GM18861 (cell line): ENCODE measurements around the gene NTSR2.

Experiments used
- ATAC-seq: cut with Tn5 transposase; IDR thresholded peaks from one replicate; pipeline ENCODE4 v1.9.1; 2021; ENCODE audit not compliant: unreplicated experiment

NTSR2 gene, protein sequence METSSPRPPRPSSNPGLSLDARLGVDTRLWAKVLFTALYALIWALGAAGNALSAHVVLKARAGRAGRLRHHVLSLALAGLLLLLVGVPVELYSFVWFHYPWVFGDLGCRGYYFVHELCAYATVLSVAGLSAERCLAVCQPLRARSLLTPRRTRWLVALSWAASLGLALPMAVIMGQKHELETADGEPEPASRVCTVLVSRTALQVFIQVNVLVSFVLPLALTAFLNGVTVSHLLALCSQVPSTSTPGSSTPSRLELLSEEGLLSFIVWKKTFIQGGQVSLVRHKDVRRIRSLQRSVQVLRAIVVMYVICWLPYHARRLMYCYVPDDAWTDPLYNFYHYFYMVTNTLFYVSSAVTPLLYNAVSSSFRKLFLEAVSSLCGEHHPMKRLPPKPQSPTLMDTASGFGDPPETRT

DNA sequence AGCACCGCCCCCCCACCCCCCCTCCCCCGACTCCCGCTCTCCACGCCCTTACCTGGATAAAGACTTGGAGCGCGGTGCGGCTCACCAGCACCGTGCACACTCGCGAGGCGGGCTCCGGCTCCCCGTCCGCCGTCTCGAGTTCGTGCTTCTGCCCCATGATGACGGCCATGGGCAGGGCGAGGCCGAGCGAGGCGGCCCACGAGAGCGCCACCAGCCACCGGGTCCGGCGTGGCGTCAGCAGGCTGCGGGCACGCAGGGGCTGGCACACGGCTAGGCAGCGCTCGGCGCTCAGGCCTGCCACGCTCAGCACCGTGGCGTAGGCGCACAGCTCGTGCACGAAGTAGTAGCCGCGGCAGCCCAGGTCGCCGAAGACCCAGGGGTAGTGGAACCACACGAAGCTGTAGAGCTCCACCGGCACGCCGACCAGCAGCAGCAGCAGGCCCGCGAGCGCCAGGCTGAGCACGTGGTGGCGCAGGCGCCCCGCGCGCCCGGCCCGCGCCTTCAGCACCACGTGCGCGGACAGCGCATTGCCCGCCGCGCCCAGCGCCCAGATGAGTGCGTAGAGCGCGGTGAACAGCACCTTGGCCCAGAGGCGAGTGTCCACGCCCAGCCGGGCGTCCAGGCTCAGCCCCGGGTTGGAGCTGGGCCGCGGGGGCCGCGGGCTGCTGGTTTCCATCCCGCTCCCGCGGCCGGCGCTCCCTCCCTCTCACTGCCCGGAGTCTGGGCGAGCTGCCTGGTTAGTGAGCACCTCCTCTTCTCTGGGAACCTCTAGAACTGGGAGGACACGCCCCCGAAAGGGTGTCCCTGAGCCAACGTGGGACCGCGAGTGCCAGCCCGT lies at the start of gene NTSR2:
Gene NTSR2, minus strand, starts transcription at position 742 of the 838 bp plus-strand sequence. Its CDS starts 66 bp downstream, at position 676.
- ATAC-seq: no peak

DNA sequence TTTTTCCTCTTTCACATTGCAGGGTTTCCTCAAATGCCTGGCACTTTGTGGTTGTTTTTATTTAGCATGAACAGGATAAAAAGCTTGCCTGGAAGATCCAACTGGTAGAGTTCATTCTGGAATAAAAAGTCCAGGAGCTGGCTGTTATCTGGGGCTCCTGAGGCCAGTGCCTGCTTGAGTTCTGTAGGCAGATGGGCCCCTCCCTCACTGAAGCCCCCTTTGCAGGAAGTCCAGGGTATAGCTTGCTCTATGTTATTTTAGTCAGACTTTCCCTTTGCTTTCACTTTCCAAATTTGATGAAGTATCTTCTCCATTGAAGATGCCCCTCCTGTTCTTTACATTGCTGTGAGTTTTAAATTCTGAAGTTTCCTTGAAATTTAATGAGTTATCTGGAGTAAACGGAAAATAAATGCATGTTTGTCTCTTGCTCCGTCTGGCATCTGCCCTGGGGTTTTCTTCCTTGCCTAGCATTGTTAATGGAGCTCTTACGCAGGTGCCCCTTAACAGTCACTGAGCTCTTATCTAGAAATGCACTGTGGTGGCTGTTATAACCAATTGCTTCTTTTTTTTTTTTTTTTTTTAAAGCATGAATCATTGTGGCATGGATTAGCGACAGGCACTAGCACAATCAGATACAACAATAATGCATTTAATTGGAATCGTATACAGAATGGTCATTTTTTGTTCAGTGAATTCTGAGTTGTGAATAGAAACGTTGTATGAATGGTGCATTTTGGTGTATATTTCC lies 49.4 kb upstream of the NTSR2 start:
- no peak for ATAC-seq

DNA sequence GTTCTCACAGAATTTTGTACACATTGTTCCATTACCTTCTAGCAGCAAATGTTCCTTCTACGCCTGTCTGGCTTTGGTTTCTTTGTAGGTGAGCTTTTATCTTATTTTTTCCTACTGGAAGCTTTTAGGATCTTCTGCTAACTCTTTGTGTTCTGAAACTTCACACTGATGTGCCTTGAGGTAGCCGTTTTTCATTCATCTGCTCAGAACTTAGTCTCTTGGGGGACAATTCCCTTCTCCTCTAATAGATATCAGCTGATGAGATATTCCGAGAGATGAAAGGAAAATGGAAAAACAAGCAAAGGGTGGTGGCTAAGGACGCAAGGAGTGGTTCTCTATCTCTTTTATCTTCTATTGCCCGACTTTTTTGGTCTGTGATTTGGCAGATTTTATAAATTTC lies 48.6 kb upstream of the NTSR2 start:
- ATAC-seq: no peak

DNA sequence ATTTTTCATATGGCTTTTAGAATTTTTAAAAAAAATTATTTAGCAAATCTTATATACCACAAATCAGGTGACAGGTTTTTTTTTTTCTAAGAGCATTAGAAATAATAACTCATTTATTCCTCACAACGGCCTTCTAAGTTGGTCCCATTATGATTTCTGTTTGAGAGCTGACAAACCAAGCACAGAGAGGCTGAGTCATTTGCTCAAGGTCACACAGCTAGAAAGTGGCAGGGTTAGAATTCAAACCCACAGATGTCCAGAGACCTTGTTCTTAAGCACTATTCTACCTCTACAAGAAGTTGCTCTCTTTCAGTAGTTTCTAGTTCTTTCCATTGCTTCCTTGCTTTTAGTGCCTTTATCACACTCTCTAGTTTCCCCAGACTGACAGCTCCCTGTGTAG lies 47.6 kb upstream of the NTSR2 start:
- no peak for ATAC-seq

DNA sequence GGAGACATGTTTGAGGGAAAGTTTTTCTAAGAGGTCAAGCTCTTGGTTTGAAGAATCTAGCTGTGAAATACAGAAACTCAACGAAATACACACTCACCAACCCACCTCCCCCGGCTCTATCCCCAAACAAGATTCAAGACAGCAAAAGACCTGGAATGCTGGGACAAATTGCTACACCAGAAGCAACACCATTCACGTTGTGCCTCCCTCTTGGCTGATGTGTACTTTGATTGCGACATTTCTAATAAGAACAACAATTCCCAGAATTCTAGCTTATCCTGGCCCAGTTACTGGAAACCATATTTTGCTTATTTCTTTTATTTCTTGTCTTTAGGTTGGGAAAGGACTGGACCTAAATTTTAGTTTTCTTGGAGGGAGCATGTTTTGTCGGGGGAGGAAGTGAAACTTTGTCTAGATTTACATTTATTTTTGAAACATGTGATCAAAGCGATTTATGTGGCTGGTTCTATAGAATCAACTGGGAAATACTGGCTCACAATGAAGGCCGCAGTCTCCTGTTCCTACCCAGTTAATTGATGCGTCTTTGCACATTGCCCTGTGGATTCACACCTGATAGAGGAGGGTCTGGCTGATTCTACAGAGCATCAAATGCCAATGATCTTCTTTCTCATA lies 46.8 kb upstream of the NTSR2 start:
- ATAC-seq: no peak

DNA sequence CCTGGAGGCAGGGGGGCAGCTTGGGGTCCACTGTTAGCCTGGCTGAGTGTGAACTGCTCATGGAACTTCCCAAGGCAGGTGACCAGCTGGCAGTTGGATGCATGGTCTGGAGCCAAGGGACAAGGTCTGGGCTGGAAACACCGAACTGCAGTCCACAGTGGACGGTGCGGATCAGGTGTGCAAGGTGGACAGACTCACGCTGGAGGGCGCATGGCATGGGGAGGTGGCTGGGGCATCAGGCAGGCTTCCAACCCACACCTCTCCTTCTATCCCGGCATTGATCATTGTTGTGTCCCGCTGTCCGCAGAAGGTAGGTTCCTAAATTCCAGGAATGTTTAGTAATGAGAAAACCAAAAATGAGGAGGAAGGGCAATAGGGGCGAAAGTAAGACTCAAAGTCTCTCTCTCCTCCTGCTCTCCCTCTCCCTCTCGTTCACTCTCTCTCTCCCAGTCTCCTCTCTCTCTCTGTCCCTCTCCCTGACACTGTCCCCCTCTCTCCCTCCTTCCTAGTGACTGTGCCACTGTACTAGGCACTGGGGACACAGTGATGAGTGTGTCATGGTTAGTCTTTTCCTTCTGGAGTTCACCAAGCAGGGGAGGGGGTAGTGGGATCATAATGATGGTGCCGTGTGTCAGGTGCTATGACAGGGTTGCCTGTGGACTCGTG lies 46.1 kb upstream of the NTSR2 start:
- no peak for ATAC-seq

DNA sequence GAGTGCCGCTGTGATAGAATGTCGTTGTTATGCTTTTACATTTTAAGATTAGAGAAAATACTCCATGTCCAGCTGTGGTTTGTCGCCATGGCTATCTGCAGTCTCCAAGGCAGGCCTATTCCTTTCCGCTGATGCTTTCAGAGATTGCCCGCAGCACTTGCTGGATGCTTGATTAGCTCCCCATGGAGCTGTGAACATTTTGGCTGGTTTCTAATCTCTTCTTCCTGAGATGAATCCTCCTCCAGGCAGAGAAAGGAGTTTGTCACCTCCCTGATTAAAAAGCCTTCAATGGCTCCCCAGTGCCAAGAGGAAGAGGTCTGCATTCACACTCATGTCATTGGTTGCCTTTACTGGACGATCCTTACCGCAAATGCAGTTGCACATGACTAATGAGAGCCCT lies 43.8 kb upstream of the NTSR2 start:
- ATAC-seq: no peak

DNA sequence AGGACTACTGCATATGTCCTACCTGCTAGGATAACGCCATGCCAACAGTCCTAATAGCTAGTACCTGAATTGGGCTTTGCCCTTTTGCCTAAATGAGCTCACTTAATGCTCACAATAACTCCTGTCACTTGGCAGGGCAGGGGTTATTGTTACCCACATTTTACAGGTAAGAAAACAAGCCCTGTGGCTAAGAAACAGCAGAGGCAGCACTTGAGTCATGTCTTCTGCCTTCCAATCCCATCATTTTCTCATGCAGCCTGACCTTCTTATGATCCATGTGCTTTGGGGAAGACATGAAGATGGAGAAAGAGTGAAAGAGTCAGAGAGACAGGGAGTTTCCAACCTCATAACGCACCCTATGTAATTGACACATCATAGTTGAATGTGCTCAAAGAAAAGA lies 42.9 kb upstream of the NTSR2 start:
- ATAC-seq: no peak

DNA sequence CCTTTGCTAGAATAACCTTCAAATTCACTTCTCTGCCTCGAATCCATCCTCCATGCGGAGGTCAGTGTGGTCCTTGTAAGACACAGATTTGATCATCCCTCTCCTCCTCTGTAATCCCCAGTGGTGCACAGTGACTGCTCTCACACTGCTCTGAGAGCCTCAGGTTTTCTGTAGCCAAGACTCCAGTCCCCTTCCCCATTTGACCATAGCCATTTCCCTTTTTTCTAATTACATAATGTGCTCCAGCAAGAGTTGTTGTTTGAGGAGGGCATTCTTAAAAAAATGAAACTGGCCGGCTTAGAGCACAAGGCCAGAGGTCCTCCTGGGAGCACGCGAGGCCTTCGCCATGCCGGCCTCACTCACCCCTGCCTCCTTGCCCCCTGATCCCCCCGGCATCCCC lies 41.8 kb upstream of the NTSR2 start:
- ATAC-seq: no peak

DNA sequence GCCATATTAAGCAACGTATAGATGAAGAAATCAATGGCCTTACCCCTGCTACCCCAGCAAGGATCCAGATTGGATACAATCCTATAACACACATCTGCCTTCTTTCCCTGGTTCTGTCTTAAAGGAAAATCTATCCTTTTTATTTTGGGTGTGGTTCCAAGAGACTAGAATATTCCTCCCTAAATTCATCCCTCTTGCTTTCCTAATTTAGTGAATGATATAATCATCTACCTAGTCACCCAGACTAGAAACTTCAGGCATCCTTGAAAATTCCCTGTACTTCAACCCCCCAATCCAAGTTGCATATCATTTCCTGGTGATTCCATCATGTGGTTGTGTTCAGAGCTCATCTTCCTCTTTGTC lies 41.3 kb upstream of the NTSR2 start:
- no peak for ATAC-seq

DNA sequence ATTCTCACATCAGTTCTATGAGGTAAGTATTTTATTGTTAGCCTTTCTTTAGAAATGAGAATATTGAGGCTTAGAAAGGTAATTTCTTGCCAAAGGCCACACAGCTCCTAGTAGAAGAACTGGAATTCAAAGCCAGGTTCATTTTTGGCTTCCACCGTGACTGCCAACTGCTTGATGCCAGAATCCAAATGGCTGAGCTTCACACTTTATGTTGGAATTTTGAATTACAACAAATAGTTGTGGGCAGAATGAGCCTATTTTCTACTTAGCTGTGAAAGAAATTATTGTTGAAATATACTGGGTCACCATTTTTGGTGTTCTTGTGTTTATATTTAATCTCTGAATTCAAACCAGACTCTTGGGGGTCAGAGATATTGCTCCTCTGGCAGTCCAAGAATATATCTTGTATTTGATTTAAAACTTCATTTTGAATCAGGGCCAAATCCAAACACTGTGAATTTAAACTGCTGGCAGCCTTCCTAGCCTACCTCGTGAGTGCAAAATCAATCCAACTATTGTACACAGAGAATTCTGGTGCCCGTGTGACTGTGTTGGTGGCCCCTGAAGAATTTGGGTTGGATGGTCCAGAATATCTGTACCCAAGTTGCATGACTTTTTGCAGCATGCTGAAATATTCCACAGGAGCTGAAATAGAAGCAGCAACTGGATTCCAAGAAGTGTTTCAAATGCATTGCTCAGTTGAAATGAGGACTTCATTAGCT lies 40.8 kb upstream of the NTSR2 start:
- no peak for ATAC-seq

DNA sequence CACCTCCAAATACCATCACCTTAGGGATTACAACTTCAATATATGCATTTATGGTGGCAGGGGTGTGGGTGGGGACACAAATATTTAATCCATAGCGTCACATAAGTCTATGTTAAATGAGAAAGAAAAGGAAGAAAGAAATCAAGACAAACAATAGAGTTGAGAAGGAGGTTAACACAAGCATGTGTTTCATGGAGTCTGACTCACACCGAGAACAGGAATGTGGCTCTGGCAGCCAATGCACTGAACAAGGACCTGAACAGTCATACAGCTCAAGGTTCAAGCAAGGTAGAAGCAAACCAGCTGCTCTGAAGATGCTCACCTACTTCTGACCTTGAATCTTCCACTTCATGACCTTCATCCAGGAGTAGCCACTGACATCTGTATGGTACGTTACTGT lies 40.2 kb upstream of the NTSR2 start:
- no peak for ATAC-seq

DNA sequence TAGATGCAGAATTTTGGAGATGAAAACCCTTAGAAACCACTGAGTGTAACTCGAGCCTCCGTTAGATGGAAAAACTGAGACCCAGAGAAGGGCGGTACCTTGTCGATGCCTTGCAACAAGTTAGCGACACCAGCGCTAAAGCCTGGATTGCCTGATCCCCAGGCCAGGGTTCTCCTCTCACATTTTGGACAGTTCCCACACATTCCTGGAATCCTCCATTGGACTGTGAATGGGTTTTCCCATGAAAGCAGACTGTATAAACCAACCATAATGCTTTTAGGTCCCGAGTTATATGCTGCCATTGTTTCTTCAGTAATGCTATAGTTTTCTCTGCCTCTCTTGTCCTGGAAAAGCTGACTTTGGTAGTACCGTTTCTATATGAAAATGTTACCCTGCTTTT lies 39.3 kb upstream of the NTSR2 start:
- ATAC-seq: no peak

DNA sequence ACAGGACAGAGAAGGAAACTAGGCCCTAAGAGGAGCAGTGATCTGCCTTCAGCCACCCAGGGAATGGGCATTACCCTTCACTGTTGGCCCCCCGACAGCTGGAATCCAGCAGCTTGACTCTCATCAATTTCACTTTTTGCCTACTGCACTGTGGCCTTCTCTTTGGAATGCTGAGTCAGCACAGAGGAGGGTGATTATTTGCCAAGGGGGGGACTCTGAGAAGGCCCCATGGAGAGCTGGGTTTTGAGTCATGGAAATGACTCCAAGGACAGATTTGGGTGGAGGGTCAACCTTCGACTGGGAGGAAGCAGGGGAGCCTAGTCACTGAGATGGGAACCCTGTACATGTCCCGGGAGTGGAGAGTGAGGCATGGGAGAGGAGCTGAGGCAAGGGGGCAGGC lies 38.1 kb upstream of the NTSR2 start:
- no peak for ATAC-seq

DNA sequence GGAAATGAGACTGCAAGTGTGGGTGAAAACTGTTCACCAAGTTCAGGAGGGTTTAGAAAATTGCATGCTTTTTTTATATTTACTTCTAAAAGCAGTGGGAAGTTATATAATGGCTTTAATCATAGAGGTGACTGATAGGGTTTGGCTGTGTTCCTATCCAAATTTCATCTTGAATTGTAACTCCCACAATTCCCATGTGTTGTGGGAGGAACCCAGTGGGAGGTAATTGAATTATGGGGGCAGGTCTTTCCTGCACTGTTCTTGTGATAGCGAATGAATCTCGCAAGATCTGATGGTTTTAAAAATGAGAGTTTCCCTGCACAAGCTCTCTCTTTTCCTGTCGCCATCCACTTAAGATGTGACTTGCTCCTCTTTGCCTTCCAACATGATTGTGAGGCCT lies 35.7 kb upstream of the NTSR2 start:
- no peak for ATAC-seq

DNA sequence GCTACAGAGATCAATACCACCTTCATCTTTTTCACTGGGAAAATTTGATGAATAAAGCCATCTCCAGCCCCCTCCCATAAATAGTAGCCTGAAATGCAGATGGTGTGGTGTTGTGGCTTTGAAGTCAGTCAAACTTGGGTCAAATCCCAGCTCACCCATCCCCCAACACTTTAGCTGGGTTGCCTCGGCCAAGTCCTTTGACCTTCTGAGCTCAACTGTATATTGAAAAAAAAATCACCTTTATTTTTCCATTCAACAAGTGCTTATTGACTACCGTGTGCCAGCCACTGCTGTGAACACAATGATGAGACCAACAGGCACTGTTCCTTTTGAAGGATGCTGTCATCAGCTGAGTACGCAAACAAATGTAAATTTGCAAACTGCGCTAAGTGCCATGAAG lies 35.1 kb upstream of the NTSR2 start:
- ATAC-seq: no peak

DNA sequence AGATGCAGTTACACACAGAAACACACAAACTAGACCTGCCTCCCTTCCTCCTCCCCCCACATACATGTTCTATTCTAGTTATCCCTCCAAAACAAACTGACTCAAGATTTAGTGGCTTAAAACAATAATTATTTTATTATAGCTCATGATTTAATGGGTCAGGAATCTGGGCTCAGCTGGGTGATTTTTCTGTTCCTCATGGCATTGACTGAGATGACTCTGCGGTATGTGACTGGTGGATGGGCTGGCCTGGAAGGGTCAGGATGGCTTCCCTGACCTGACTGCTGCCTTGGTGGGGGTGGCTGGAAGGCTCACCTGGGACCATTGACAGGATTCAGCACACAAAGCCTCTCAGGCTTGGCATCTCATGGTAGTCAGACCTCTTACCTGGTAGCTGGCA lies 33.7 kb upstream of the NTSR2 start:
- no peak for ATAC-seq

DNA sequence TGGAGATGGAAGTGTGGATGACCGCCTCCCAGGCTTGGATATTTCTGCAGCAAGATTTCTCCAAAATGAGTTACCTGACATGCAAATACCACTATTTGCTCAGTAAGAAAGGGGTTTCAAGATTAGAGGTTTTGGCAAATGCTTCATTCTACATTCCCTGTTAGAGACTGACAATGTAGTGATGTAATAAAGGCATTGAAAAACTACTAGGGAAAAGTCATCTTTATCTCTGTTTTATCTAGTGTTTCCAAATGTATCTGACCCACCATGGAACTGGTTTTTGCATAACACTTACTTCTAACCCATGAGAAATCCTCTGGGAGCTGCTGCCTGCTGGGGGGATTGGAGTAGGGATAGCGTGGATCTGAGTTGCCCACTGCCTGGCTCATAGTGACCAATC lies 33.0 kb upstream of the NTSR2 start:
- ATAC-seq: no peak

DNA sequence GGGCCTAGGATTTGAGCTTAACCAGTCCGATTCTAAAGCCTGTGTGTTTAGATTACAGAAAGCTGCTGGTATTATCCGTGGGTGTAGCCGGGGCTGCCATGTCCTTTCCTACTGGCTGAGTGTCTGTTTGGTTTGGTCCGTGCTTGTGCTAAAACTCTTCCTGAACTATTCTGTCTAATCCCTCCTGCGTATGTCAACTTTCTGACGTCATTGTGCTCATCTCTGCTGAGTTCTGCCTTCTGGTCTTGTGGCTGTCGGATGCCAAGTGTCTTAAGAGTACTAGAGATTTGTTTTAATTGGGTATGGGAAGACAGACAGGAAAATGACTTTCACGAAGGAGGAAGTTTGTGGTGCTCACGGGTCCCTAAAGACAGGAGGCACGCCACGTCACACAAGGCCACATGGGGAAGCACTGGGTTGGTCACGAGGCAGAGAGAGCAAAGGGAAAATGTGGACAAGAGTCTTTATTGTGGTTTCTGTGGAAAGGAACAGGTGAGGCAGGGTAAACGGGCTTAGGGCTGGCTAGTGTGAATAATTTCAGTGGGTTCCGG lies 31.8 kb upstream of the NTSR2 start:
- ATAC-seq: no peak

DNA sequence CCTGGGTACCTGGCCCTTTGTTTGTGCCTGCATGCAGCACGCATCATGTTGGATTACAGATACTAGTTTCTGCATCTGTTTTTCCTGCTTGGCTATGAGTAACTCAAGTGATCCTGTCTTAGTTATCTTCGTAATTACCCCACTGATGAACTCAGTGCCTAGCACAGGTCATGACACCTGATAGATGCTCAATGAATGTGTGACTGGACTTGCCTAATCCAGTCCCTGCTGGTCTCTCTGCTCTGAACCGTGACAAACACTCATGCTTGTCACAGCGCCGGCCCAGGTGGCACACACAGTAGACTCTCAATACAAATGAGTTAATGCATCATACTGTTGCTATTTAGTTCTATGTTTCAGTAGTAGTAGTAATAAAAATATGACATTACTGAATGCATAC lies 31.2 kb upstream of the NTSR2 start:
- ATAC-seq: no peak
